ENCODE measurements around the gene SYCP2.
"Not testable (repeated sequence)": the region's sequence is repeated elsewhere in the genome, so short reads cannot be mapped to it uniquely, and the experiment has no call there.

The SYCP2 gene

DNA sequence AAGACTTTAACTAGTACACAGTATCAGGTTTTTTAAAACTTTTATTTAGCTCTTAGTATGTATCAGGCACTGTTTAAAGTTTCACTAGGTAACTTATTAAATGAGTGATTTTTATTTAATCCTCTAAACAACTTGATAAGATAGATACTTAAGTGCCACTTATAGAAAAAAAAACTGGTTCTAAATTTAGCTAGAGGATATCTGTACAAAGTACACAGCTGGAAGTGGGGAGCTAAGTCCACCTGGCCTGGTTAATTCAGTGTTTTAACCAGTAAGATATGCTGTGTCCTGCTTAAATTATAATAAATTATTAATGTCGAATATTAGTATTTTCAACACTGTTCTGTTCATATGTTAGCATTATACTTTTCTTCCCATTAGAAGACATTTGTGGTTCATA, 37.5 kb downstream of the SYCP2 start:
- no peak for TF ChIP-seq EZH2phosphoT487 (IDR thresholded peaks at IDR 0.05; ENCODE audit: low read length)
- TF ChIP-seq CTCF (IDR thresholded peaks at IDR 0.05; ENCODE audit: low read length), result no peak
- TF ChIP-seq EZH2 (optimal IDR thresholded peaks at IDR 0.05; ENCODE audit: low read depth, low read length), result no peak
- H3F3A ChIP-seq (ENCODE audit: insufficient read depth, low read length), result no peaks in the 10 kb centered on the region
- no peak overlapping the region for H3K27ac ChIP-seq (ENCODE audit: low read length)
- H3K9me3 ChIP-seq (replicated peaks; ENCODE audit: insufficient read depth, low read length), result no peaks in the 10 kb centered on the region
- H2AFZ ChIP-seq (ENCODE audit: low read length), result no peak overlapping the region
- no peak for DNase-seq
- no peaks in the 10 kb centered on the region for H3K9me2 ChIP-seq (replicated peaks; ENCODE audit: insufficient read depth, low read length)
- H3K36me3 ChIP-seq (replicated peaks; ENCODE audit: insufficient read depth, low read length), result no peaks in the 10 kb centered on the region
- H3K9ac ChIP-seq (ENCODE audit: low read length), result no peak overlapping the region
- H3K79me2 ChIP-seq (ENCODE audit: low read length), result no peaks in the 10 kb centered on the region
- no peaks in the 10 kb centered on the region for H4K20me1 ChIP-seq (ENCODE audit: insufficient read depth, low read length)
- no peak overlapping the region for H3K4me3 ChIP-seq (ENCODE audit: low read length)
- H3K27me3 ChIP-seq (replicated peaks; ENCODE audit: insufficient read depth, low read length), result no peaks in the 10 kb centered on the region
- H3K4me2 ChIP-seq (ENCODE audit: low read depth, low read length), result no peak overlapping the region
- H3K4me1 ChIP-seq (ENCODE audit: low read length), result no peaks in the 10 kb centered on the region

DNA sequence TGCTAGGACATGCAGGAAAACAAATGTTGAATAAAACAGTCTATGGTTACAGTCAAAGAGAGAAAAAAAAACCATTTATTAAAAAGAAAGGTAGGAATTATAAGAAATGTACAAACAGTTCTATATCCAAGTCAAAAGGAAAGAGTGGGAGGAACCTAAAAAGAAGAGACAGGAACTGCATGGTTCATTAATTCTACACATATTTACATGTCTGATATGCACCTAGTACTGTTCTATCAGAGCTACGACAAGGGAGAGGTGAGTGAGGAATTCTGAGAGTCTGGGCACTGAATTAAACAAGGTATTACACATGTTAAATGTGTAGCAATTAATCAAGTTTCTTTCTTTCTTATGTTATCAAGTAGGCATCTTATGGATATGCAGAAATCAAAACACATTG, 41.9 kb downstream of the SYCP2 start:
- Histone ChIP-seq H3K36me3 (replicated peaks; ENCODE audit: insufficient read depth, low read length) (no peaks in the 10 kb centered on the region), H3F3A (ENCODE audit: insufficient read depth, low read length) (no peaks in the 10 kb centered on the region), H3K4me3 (ENCODE audit: low read length) (no peak overlapping the region), H3K27me3 (replicated peaks; ENCODE audit: insufficient read depth, low read length) (no peaks in the 10 kb centered on the region), H3K27ac (ENCODE audit: low read length) (no peak overlapping the region), H3K9me2 (replicated peaks; ENCODE audit: insufficient read depth, low read length) (no peaks in the 10 kb centered on the region), H4K20me1 (ENCODE audit: insufficient read depth, low read length) (no peaks in the 10 kb centered on the region), H3K9me3 (replicated peaks; ENCODE audit: insufficient read depth, low read length) (no peaks in the 10 kb centered on the region), H2AFZ (ENCODE audit: low read length) (no peak overlapping the region), H3K79me2 (ENCODE audit: low read length) (no peaks in the 10 kb centered on the region), H3K4me2 (ENCODE audit: low read depth, low read length) (no peak overlapping the region), H3K9ac (ENCODE audit: low read length) (no peak overlapping the region), H3K4me1 (ENCODE audit: low read length) (no peaks in the 10 kb centered on the region)
- DNase-seq, result no peak
- no peak for TF ChIP-seq EZH2 (optimal IDR thresholded peaks at IDR 0.05; ENCODE audit: low read depth, low read length)
- no peak for TF ChIP-seq EZH2phosphoT487 (IDR thresholded peaks at IDR 0.05; ENCODE audit: low read length)
- no peak for TF ChIP-seq CTCF (IDR thresholded peaks at IDR 0.05; ENCODE audit: low read length)

DNA sequence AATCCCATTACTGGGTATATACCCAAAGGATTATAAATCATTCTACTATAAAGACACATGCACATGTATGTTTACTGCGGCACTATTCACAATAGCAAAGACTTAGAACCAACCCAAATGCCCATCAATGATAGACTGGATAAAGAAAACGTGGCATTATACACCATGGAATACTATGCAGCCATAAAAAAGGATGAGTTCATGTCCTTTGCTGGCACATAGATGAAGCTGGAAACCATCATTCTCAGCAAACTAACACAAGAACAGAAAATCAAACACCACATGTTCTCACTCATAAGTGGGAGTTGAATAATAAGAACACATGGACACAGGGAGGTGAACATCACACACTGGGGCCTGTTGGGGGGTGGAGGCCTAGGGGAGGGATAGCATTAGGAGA, 43.4 kb downstream of the SYCP2 start:
- not testable (repeated sequence) for H3K9ac ChIP-seq (ENCODE audit: low read length); H4K20me1 ChIP-seq (ENCODE audit: insufficient read depth, low read length); H3K27me3 ChIP-seq (replicated peaks; ENCODE audit: insufficient read depth, low read length); H3F3A ChIP-seq (ENCODE audit: insufficient read depth, low read length); H3K27ac ChIP-seq (ENCODE audit: low read length); H3K4me2 ChIP-seq (ENCODE audit: low read depth, low read length); H3K9me2 ChIP-seq (replicated peaks; ENCODE audit: insufficient read depth, low read length); DNase-seq; H3K4me1 ChIP-seq (ENCODE audit: low read length); H3K4me3 ChIP-seq (ENCODE audit: low read length); H2AFZ ChIP-seq (ENCODE audit: low read length); H3K36me3 ChIP-seq (replicated peaks; ENCODE audit: insufficient read depth, low read length); H3K79me2 ChIP-seq (ENCODE audit: low read length); H3K9me3 ChIP-seq (replicated peaks; ENCODE audit: insufficient read depth, low read length)

DNA sequence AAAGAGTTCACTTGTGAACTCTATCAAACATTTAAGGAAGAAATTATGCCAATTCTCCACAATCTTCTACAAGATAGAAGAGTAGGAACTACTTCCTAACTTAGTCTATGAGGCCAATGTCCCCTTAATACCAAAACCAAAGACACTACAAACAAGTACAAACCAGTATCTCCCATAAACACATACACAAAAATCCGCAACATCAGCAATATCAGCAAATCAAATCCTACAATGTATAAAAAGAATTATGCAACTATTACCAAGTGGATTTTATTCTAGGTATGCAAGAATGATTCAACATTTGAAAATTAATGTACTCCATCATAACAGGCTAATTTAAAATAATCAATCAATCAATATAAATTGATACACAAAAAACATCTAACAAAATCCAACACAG, 45.4 kb downstream of the SYCP2 start:
- no peaks in the 10 kb centered on the region for H3K9me3 ChIP-seq (replicated peaks; ENCODE audit: insufficient read depth, low read length)
- H3K27ac ChIP-seq (ENCODE audit: low read length), result no peak overlapping the region
- H3K9ac ChIP-seq (ENCODE audit: low read length), result no peak overlapping the region
- H3K4me2 ChIP-seq (ENCODE audit: low read depth, low read length), result no peak overlapping the region
- no peak overlapping the region for H2AFZ ChIP-seq (ENCODE audit: low read length)
- H3K9me2 ChIP-seq (replicated peaks; ENCODE audit: insufficient read depth, low read length), result no peaks in the 10 kb centered on the region
- no peaks in the 10 kb centered on the region for H3K27me3 ChIP-seq (replicated peaks; ENCODE audit: insufficient read depth, low read length)
- no peaks in the 10 kb centered on the region for H4K20me1 ChIP-seq (ENCODE audit: insufficient read depth, low read length)
- DNase-seq, result no peak
- H3K4me3 ChIP-seq (ENCODE audit: low read length), result no peak overlapping the region
- no peak for TF ChIP-seq CTCF (IDR thresholded peaks at IDR 0.05; ENCODE audit: low read length)
- no peak for TF ChIP-seq EZH2 (optimal IDR thresholded peaks at IDR 0.05; ENCODE audit: low read depth, low read length)
- TF ChIP-seq EZH2phosphoT487 (IDR thresholded peaks at IDR 0.05; ENCODE audit: low read length), result no peak
- no peaks in the 10 kb centered on the region for H3F3A ChIP-seq (ENCODE audit: insufficient read depth, low read length)
- H3K79me2 ChIP-seq (ENCODE audit: low read length), result no peaks in the 10 kb centered on the region
- no peaks in the 10 kb centered on the region for H3K4me1 ChIP-seq (ENCODE audit: low read length)
- no peaks in the 10 kb centered on the region for H3K36me3 ChIP-seq (replicated peaks; ENCODE audit: insufficient read depth, low read length)
